Jurkat, Clone E6-1 (cell line): ENCODE data around the gene SMLR1.

Experiments used
- DNase-seq: peaks from one replicate; pipeline ENCODE4 v3.0.0-alpha.2; 2011; ENCODE audit warnings: low read depth, low spot score
- H3K4me3 ChIP-seq: 2 replicates; pipeline ENCODE4 v1.5.1; 2011; ENCODE audit warnings: mild to moderate bottlenecking, low read length, control low read depth, moderate library complexity

The SMLR1 gene

DNA sequence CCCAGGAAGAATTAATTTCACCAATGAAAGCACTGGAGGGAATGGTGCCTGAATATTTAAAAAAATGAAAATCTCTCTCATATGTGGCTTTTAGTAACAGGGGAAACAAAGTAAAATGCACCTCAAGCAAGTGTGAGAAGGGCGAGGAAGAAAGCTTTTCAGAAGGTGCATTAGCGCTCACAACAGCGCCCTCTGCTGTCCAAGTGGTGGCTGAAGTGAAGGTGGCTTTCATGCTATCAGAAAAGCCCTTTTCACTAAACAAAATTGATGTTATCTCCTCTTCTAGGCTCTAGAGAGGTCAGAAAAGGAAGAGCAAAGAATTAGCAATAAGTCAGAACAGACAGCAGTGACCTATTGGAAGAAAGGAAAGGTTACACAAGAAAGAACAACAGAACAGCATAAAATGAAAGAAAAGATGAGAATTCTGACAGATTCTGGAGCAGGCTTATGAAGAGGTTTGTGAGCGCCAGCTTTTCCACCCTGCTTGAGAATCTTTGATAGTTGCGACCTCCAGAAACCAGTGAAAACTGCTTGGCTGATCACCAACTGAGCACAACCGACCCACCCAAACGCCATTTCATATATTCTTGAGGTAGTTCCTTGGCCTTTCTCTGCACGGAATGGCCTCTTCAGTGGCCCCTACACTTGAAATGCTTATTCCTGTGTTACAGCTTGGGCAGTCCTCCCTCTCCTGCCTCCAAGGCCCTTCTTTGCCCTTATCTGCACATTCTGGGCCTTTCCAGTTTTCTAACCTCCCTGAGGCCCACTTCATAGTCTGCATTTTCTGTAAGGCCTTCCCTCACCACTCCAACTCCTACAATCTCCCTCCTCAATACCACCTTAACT is 45.3 kb downstream of the SMLR1 start:
- no peak overlapping the region for H3K4me3 ChIP-seq
- peak; percentile 49 for DNase-seq

DNA sequence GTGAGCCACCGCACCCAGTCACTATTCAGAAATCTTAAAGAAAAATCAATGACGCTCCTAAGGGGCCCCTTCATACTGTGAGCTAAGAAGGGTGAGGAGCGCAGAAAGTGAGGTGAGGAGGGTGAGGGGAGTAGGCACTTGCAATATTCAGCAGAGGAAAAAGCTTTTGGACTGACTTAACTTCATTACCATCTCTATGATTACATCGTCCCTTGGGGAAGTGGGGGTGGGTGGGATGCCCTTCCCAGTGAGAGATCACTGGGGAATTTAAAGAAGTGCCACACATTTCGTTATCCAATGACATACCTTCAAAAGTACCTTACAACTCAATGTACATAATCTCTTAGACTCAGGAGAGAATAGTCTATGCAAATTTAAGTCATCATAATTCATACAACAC is 46.5 kb downstream of the SMLR1 start:
- DNase-seq, result no peak
- H3K4me3 ChIP-seq, result no peak overlapping the region

DNA sequence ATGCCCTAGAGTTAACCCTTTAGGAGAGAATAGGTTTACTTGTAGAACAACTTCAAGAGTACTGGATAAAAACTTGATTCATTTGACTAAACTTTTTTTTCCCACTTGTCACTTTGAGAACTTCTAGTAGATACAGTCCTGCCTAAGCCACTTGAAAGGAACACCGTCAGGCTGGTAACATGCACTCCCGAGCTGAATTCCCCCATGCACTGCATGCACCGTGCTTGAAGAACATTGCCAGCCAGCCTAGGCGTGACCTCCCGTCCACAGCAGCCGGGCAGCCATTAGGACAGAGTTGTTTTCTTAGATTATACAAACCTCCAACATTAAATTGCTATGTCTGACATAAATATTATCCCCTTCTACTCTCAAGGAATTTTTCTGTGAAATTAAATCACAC is 52.6 kb downstream of the SMLR1 start:
- DNase-seq, result no peak
- no peak overlapping the region for H3K4me3 ChIP-seq

DNA sequence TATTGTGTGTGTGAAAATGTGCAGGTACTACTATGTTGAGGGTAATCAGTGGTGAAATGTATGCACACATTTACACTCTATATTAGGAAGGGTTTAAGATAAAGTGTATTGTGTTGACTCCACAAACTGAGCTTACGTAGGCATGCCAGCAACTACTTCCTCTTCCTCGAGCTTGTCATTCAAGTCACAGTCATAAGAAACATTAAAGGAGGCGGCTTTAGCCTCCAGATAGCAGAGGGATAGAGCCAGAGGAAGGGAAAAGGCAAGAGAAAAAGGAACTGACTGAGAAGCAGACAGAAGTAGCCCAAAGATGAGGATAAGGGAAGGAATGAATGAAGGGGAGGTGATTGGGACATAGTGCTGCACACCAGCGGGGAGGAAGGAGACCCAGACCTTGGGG is 55.2 kb downstream of the SMLR1 start:
- DNase-seq, result no peak
- H3K4me3 ChIP-seq, result no peak overlapping the region

DNA sequence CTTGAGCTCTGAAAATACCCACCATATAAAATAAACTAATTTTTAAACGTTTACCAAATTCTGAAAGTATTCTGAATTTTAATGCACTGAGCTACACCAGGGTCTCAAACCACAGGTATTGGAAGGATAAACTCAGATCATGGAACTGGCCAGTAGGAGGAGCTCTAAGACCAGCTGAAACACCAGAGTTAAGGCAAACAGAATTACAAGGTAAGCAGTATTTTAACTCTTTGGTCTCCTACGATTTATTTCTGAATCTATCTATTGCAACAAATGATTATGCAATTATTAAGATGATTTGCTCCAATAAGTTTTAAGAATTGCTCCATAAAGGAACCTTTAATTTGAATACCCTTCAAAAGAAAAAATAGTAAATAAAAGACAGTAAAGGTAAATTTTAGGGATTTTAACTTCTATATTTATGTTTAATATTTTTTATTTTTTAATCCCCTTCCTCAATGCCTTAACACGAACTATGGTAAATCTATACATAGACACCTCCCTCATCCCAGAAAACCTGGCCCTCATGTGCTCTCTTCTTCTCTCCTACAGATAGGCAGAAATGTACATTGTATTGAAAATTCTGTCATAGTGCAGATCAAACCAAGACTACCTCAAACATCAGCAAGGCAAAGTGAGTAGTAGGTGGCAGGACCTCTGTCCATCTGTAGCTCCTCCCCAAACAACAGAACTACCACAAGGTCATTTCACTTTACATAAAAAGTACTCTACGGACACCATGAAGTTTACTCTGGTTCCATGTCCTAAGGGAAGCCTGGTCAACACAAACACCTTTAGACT is 58.4 kb downstream of the SMLR1 start:
- DNase-seq, result peak; percentile 80
- no peak overlapping the region for H3K4me3 ChIP-seq
